GM15510 (cell line): ENCODE data around the gene CRTC3.

Experiments used
- POLR2A ChIP-seq: IDR thresholded peaks from 3 replicates; pipeline ENCODE4 v1.6.1; 2011; ENCODE audit warnings: borderline replicate concordance; ENCODE audit not compliant: insufficient read length; ENCODE audit errors: extremely low read depth

Gene CRTC3

DNA sequence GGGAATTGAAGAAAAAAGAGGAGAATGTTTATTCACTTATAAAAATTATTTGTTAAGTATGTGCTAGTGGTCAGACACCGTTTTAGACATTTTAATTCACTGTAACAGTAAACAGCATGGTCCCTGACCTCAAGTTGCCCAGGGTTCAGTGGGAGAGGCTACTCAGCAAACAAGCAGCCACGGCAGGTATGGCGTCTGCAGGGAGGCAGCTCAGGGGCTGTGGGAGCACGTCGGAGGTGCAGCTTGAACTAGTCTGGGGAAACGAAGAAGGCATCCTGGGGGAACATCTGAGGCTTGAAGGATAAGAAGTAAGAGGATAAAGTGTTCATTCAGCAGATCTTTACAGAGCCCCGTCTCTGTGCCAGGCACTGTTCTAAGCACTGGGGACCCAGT is 66.0 kb downstream of the CRTC3 start:
- no peak for TF ChIP-seq POLR2A

GRCh38 chr15:90596943-90597342 is 67.2 kb downstream of the CRTC3 start:
- no peak for TF ChIP-seq POLR2A

DNA sequence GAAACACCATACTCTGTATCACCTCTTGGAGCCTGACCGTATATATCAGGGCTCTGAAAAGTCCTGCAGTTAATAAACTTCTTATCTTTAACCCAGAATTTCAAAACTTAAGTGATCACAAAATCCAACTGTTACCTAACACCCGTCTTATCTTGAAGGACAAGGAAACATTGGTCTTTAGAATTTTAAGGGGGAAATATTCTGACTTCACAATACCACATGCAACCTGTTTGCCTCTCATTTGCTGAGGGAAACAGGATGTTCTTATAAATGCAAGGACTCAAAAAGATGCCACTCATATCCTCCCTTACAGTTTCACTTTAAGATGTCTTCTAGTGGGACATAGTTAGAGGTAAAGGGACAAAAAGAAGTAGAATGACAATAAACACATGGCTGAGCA is 67.9 kb downstream of the CRTC3 start:
- TF ChIP-seq POLR2A: no peak

GRCh38 chr15:90598031-90598577 is 68.4 kb downstream of the CRTC3 start:
- peak; percentile 44 for TF ChIP-seq POLR2A

DNA sequence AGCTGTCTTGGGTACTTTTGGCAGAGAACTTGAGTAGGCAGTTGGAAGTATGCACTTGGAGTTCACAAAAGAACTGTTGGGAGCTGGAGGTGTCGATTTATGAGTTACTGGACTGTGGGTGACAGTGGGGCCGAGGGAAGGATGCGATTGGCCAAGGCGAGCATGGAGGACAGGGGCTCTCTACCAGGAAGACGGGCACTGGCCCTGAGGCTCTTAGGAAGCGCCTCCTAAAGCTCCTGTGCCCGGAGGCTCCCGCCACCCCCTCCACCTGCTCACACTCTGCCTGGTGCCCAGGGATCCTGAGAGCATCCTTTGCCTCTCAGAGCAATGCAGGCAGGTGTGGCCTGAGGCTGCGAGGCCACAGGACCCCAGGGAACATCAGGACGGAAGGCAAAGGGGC is 69.0 kb downstream of the CRTC3 start:
- no peak for TF ChIP-seq POLR2A

DNA sequence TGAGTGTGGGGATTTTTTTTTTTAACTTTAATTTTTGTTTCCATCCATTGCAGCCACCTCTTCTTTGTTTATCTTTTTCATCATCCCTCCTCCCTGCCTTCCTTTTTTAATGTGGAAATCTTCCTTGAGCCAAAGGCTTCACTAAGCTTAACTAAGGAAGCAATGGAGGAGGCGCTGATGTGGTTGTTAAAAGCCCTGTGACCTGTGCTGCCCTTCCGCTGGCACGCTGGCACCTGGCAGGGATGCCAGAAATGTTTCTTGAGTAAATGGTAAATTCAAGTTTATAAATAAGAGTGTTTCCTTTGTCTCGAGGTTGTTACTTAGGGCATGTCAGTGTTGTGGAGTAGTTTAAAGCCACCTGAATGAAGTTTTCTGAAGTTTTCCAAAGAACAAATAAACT is 69.4 kb downstream of the CRTC3 start:
- TF ChIP-seq POLR2A: no peak

DNA sequence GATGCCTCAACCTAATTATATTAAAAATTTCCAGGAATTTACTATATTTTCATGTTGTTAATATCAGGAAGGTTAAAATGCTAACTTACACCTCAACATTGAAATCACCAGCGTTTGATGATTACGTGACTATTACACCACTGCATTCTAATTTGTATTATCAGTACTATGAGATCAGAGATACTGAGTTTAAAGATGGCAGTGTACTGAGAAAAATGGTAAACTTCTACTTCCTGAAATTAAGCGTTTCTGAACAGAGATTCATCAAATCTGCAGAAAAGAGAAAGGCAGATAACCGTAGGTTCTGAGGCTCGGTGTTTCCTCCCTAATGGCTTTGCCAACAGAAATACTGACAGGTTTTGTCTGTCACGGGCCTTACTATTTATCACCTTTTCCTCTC is 69.9 kb downstream of the CRTC3 start:
- TF ChIP-seq POLR2A: no peak

GRCh38 chr15:90600954-90601353 is 71.2 kb downstream of the CRTC3 start:
- no peak for TF ChIP-seq POLR2A

- TF ChIP-seq POLR2A: no peak
Observed at GRCh38 chr15:90603893-90604292, 74.2 kb downstream of the CRTC3 start.

- TF ChIP-seq POLR2A: no peak
Observed at GRCh38 chr15:90606641-90607040, 76.9 kb downstream of the CRTC3 start.

- no peak for TF ChIP-seq POLR2A
Observed at GRCh38 chr15:90607361-90607760, 77.6 kb downstream of the CRTC3 start.

- TF ChIP-seq POLR2A: no peak
Observed at GRCh38 chr15:90609242-90610180, 79.8 kb downstream of the CRTC3 start.

DNA sequence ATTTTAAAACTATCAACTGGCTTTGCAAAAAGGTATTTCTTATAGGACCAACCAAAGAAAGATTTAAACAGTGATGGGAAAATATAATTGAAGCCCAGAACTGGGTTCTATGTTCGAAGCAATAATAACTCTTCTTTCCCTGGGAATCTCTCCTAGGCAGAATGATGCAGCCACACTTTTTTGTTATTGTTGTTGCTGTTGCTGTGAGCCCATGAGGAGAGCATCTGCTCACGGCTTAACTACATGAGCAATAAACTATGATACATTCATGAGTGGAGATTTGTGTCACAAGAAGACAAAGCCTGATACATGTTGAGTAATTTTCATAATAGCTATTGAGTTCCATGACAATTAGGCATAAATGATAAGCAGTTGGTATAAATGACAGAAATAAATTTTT is 80.5 kb downstream of the CRTC3 start:
- no peak for TF ChIP-seq POLR2A

- TF ChIP-seq POLR2A: no peak
Observed at GRCh38 chr15:90611157-90611556, 81.4 kb downstream of the CRTC3 start.

DNA sequence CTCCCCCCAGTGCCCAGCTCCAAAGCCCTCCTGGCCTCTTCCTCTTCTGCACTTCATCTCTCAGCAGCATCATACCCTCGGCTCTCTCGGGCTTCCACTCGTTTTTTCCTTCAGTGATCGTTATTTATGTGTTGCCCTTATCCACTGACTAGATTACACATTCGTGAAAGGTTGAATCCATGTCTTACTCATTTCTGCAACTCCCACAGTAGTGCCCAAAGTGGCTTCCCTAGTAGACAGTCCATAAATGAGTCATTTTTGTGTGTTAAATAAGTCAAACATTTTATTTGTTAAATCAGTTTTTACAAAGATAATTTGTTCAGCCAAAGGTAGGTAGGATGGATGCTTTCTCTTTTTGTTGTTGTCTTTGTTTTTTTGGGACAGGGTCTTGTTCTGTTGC is 87.4 kb downstream of the CRTC3 start:
- no peak for TF ChIP-seq POLR2A

DNA sequence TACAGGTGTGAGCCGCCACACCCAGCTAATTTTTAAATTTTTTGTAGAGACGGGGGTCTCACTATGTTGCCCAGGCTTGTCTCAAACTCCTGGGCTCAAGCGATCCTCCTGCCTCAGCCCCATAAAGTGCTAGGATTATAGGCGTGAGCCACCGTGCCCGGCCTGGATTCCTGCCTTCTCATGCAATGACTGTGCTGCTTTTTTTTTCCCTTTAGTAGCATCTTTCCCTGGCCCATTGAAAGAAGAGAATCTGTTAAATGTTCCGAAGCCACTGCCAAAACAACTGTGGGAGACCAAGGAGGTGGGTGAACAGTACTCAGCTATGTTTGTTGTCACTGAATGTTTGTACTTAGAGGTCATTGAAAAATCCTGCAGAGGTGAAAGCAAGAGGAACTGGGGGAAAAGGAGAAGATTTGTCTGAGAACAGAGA is 88.0 kb downstream of the CRTC3 start:
- TF ChIP-seq POLR2A: no peak
